HL-60 (cell line): ENCODE measurements around the gene AFAP1L1.

Source experiments
- POLR2AphosphoS5 ChIP-seq: IDR thresholded peaks from 2 replicates; pipeline ENCODE4 v1.6.1; 2012; ENCODE audit warnings: low read depth
- TF ChIP-seq, protein P1 (sequence below): IDR thresholded peaks from 2 replicates; pipeline ENCODE4 v1.6.1; 2012; ENCODE audit warnings: low read depth; ENCODE audit not compliant: insufficient replicate concordance
- TF ChIP-seq, protein P2 (sequence below): IDR thresholded peaks from one replicate; pipeline ENCODE4 v1.5.1; 2011; ENCODE audit warnings: low read length, control low read depth, inconsistent platforms; ENCODE audit not compliant: insufficient read depth

DNA sequence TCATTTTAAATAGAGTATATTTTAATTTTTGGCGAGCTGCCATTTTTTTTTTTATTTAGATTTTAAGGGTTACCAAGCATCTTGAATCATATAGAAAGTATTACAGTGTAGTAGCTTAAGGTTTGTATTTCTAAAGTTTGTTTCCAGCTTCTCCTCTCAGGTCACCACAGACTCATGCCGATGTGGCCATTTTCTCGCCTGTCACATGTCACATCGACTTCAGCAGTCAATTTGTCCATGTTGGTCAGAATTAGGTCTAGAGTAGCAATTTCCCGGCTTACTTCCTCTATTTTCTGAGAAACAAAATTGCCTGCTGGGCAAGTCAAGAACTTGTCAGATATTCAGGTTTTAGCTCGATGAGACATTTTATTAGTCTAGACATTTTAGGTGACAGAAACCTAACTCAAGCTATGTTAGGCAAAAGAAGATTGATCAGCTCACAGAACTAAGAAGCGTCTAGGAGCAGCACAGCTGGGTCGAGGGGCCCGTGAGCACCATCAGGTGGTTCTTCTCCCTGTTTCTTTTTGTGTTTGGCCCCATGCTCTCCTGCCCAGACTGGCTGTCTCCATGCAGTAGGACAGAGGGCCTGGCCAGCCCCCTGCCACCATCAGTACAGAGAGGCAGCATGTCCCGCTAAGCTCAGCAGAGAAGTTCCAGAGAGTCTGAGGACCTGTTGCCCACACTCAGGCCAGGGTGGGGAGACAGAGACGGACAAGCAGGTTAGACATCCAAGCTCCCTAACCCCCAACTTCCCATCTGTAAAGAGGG is 48.4 kb upstream of the AFAP1L1 start:
- TF ChIP-seq, protein P1, sequence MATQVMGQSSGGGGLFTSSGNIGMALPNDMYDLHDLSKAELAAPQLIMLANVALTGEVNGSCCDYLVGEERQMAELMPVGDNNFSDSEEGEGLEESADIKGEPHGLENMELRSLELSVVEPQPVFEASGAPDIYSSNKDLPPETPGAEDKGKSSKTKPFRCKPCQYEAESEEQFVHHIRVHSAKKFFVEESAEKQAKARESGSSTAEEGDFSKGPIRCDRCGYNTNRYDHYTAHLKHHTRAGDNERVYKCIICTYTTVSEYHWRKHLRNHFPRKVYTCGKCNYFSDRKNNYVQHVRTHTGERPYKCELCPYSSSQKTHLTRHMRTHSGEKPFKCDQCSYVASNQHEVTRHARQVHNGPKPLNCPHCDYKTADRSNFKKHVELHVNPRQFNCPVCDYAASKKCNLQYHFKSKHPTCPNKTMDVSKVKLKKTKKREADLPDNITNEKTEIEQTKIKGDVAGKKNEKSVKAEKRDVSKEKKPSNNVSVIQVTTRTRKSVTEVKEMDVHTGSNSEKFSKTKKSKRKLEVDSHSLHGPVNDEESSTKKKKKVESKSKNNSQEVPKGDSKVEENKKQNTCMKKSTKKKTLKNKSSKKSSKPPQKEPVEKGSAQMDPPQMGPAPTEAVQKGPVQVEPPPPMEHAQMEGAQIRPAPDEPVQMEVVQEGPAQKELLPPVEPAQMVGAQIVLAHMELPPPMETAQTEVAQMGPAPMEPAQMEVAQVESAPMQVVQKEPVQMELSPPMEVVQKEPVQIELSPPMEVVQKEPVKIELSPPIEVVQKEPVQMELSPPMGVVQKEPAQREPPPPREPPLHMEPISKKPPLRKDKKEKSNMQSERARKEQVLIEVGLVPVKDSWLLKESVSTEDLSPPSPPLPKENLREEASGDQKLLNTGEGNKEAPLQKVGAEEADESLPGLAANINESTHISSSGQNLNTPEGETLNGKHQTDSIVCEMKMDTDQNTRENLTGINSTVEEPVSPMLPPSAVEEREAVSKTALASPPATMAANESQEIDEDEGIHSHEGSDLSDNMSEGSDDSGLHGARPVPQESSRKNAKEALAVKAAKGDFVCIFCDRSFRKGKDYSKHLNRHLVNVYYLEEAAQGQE = no peak
- TF ChIP-seq, protein P2, sequence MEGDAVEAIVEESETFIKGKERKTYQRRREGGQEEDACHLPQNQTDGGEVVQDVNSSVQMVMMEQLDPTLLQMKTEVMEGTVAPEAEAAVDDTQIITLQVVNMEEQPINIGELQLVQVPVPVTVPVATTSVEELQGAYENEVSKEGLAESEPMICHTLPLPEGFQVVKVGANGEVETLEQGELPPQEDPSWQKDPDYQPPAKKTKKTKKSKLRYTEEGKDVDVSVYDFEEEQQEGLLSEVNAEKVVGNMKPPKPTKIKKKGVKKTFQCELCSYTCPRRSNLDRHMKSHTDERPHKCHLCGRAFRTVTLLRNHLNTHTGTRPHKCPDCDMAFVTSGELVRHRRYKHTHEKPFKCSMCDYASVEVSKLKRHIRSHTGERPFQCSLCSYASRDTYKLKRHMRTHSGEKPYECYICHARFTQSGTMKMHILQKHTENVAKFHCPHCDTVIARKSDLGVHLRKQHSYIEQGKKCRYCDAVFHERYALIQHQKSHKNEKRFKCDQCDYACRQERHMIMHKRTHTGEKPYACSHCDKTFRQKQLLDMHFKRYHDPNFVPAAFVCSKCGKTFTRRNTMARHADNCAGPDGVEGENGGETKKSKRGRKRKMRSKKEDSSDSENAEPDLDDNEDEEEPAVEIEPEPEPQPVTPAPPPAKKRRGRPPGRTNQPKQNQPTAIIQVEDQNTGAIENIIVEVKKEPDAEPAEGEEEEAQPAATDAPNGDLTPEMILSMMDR = no peak
- no peak for TF ChIP-seq POLR2AphosphoS5
